Thyroid gland (tissue), 4 donors: ENCODE results near the gene NEDD4L.

Experiments used
- POLR2A ChIP-seq, 2 donors: fragments of 450-650 bp; IDR thresholded peaks; one replicate each; pipeline ENCODE4 v1.6.1; 2017; ENCODE audit warnings: antibody characterized with exemption in 2 of 2, mild to moderate bottlenecking in 2 of 2, moderate library complexity in 1 of 2
- TF ChIP-seq, protein P1 (sequence below), 6 experiments: fragments of 200-600 bp in 3 of 6; fragments of 450-650 bp in 3 of 6; sonication (generic) in 3 of 6; IDR thresholded peaks; one replicate each; pipeline ENCODE4 v1.5.1; 2016 to 2019; ENCODE audit warnings: antibody characterized with exemption in 6 of 6, mild to moderate bottlenecking in 2 of 6, inconsistent platforms in 1 of 6, moderate library complexity in 1 of 6

DNA sequence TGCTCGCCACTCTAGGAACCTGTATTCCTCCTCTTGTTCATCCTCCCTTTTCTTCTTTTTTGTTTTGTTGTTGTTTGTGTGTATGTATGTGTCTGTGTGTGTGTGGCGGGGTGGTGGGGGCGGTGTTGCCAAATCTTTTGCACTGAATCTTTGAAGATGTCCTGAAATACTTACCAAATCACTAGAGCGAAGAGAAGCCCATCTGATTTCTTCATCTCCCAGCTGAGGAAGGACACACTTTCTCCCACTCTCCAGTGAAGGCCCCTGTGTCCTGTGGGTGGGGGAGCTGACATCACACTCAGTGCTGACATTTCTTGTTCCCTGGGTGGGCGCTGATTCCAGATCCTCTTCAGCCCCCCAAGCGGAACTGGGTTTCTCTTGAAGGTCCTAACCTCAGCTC is 74.5 kb downstream of the NEDD4L start:
- TF ChIP-seq, protein P1, sequence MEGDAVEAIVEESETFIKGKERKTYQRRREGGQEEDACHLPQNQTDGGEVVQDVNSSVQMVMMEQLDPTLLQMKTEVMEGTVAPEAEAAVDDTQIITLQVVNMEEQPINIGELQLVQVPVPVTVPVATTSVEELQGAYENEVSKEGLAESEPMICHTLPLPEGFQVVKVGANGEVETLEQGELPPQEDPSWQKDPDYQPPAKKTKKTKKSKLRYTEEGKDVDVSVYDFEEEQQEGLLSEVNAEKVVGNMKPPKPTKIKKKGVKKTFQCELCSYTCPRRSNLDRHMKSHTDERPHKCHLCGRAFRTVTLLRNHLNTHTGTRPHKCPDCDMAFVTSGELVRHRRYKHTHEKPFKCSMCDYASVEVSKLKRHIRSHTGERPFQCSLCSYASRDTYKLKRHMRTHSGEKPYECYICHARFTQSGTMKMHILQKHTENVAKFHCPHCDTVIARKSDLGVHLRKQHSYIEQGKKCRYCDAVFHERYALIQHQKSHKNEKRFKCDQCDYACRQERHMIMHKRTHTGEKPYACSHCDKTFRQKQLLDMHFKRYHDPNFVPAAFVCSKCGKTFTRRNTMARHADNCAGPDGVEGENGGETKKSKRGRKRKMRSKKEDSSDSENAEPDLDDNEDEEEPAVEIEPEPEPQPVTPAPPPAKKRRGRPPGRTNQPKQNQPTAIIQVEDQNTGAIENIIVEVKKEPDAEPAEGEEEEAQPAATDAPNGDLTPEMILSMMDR (IDR thresholded peaks at IDR 0.05), result no peak
- no peak for TF ChIP-seq POLR2A (IDR thresholded peaks at IDR 0.05)
